Chondrocyte (in vitro differentiated cells): ENCODE results near the gene NDUFV3. TPM values are rescaled to one million over a fixed set of nuclear protein-coding genes. Genes with fewer than 3 reads are reported as not detected.

ENCODE experiments used
- DNase-seq: peaks from one replicate; pipeline ENCODE4 v3.0.0; 2021; ENCODE audit warnings: mixed read lengths, low spot score
- H3K27ac Mint-ChIP-seq: one replicate; pipeline ENCODE4 v1.8.0; 2021; ENCODE audit warnings: mild to moderate bottlenecking, moderate library complexity, mixed read lengths; ENCODE audit not compliant: unreplicated experiment
- H3K27me3 Mint-ChIP-seq: 2 replicates; pipeline ENCODE4 v1.8.0; 2021; ENCODE audit warnings: low read depth, mixed read lengths
- H3K36me3 Mint-ChIP-seq: 2 replicates; pipeline ENCODE4 v1.8.0; 2021; ENCODE audit warnings: low read depth, mixed read lengths
- H3K4me1 Mint-ChIP-seq: 2 replicates; pipeline ENCODE4 v1.8.0; 2021; ENCODE audit warnings: low read depth, mild to moderate bottlenecking, mixed read lengths
- H3K4me3 Mint-ChIP-seq: one replicate; pipeline ENCODE4 v1.8.0; 2021; ENCODE audit warnings: mild to moderate bottlenecking, moderate library complexity, mixed read lengths; ENCODE audit not compliant: unreplicated experiment
- H3K9me3 Mint-ChIP-seq: 2 replicates; pipeline ENCODE4 v1.8.0; 2021; ENCODE audit warnings: low read depth, mixed read lengths
- total RNA-seq: library from RNA; stranded (reverse); gene quantifications from 3 replicates; pipeline ENCODE4 v1.2.1, GENCODE V29; 2021
- TF ChIP-seq, protein P1 (sequence below): fragments of 200-600 bp; sonication (generic); IDR thresholded peaks from 2 replicates; pipeline ENCODE4 v1.5.0; 2021; ENCODE audit warnings: antibody characterized with exemption, mild to moderate bottlenecking, moderate library complexity

The NDUFV3 gene
- total RNA-seq, 1 donor from 2014 or later = 41.7 TPM

DNA sequence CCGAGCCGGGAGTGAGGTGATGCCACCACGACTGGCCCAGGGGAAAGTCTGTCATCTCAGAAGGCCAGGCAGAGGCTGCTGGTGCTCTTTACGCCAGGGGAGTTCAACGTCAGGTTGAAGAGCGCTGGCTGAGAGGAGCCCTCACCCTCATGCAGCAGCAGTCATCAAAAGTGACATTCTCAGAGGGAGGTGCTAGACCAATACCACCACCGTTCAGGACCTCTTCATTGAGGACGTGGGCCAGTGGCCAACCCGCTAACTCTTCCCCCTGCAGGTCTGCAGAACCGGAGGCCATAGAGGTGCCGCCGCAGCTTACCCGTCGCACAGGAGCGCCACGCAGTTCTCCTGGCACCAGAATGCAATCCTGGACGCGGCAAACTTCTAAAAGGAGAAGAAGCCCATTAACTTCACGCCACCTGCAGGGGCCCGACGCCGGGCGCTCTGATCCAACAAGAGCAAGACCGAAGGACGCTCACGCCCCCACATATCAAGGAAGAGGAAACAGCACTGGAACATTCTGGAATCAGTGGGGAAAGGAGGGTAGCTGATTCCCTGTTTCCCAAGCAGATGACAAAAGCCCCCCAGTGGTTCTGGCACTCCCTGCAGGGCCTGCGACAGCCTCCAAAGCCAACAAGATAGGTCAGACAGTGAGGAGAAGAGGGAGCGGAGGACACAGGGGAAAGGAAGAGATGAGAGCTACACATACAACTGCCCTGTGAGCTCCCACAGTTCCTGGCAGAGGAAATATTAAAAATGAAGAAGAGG lies 38.7 kb upstream of the NDUFV3 start:
- H3K27ac Mint-ChIP-seq = no peak overlapping the region
- peaks cover 38% of the 10 kb centered on the region for H3K36me3 Mint-ChIP-seq
- H3K4me1 Mint-ChIP-seq = no peaks in the 10 kb centered on the region
- H3K27me3 Mint-ChIP-seq = no peaks in the 10 kb centered on the region
- no peaks in the 10 kb centered on the region for H3K9me3 Mint-ChIP-seq
- no peak for DNase-seq
- TF ChIP-seq, protein P1, sequence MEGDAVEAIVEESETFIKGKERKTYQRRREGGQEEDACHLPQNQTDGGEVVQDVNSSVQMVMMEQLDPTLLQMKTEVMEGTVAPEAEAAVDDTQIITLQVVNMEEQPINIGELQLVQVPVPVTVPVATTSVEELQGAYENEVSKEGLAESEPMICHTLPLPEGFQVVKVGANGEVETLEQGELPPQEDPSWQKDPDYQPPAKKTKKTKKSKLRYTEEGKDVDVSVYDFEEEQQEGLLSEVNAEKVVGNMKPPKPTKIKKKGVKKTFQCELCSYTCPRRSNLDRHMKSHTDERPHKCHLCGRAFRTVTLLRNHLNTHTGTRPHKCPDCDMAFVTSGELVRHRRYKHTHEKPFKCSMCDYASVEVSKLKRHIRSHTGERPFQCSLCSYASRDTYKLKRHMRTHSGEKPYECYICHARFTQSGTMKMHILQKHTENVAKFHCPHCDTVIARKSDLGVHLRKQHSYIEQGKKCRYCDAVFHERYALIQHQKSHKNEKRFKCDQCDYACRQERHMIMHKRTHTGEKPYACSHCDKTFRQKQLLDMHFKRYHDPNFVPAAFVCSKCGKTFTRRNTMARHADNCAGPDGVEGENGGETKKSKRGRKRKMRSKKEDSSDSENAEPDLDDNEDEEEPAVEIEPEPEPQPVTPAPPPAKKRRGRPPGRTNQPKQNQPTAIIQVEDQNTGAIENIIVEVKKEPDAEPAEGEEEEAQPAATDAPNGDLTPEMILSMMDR = no peak
- H3K4me3 Mint-ChIP-seq = no peak overlapping the region

DNA sequence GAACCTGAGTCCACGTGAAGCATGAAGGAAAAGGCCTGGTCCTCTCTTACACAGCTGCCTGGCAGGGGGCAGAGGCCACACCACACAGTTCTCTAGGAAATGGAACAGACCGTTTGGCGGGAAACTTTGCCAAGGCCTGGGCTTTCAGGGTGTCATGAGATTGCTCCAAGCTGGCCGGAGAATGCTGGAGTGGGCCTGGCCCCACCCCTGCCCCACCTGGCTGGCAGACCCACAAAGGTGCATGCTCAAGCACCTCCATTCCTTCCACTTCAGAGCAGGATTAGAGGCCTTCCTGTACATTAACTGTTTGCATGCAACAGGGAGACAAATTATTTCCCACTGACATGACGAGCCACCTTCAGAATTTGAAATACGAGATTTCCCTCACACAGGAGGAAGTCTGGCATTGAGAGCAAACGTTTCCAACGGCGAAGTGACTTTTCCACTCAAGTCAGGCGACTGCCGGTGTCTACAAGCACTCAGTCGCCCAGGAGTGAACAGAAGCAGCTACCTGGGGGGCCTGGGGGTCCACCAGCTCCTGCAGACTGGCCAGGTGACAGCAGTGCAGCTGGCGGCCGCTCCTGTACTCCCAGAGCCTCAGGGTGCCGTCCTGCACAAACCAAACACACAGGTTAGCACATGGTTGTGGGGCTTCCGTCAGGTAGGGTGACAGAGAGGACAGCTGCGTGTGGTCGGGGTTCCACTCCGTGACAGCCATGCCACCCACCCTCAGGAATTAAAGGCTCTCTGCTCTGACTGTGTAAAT lies 37.8 kb upstream of the NDUFV3 start:
- Mint-ChIP-seq H3K27ac (no peak overlapping the region), H3K9me3 (no peaks in the 10 kb centered on the region), H3K36me3 (peaks cover 33% of the 10 kb centered on the region), H3K27me3 (no peaks in the 10 kb centered on the region), H3K4me3 (no peak overlapping the region), H3K4me1 (no peaks in the 10 kb centered on the region)
- DNase-seq = peak; percentile 72
- TF ChIP-seq, protein P1 = no peak

DNA sequence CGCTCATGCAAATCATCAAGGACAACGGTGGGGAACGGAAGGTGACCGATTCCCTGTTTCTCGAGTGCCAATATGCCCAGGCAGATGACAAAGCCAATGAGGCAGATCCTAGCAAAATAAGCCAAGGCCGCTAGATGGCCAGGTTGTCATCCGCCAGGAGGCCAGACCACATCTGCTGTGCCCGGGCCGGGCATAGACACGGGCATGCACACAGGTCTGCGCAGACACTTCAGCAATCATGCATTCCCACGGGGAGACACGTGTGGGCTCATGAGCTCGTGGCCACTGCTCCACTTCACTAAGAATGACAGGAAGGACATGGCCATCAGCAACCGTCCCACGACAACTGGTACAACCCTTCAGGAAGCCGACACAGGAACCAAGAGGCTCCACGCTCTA lies 37.2 kb upstream of the NDUFV3 start:
- Mint-ChIP-seq H3K9me3 (no peaks in the 10 kb centered on the region), H3K4me1 (no peaks in the 10 kb centered on the region), H3K27me3 (no peaks in the 10 kb centered on the region), H3K36me3 (peaks cover 33% of the 10 kb centered on the region), H3K4me3 (no peak overlapping the region), H3K27ac (no peak overlapping the region)
- no peak for DNase-seq
- TF ChIP-seq, protein P1 = no peak

DNA sequence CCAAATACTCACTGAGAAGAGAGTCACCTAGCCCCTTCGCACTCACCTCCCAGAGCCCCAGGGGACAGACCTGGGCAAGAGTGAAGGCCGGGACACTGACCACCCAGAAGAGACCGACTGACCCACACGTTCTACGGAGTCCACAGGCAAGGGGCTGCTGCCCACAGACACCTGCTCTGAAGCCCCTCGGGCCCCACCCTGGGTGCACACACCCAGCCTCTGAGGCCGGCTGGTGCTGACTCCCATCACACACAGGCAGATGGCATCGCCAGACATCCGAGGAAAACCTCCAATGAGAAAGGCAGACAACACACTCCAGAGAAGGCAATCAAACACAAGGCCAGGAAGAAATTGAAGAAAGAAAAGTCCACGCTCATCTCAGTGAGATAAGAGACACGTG lies 35.9 kb upstream of the NDUFV3 start:
- H3K27ac Mint-ChIP-seq = no peak overlapping the region
- no peaks in the 10 kb centered on the region for H3K9me3 Mint-ChIP-seq
- TF ChIP-seq, protein P1 = no peak
- peaks cover 31% of the 10 kb centered on the region for H3K36me3 Mint-ChIP-seq
- no peaks in the 10 kb centered on the region for H3K27me3 Mint-ChIP-seq
- no peaks in the 10 kb centered on the region for H3K4me1 Mint-ChIP-seq
- no peak overlapping the region for H3K4me3 Mint-ChIP-seq
- no peak for DNase-seq

DNA sequence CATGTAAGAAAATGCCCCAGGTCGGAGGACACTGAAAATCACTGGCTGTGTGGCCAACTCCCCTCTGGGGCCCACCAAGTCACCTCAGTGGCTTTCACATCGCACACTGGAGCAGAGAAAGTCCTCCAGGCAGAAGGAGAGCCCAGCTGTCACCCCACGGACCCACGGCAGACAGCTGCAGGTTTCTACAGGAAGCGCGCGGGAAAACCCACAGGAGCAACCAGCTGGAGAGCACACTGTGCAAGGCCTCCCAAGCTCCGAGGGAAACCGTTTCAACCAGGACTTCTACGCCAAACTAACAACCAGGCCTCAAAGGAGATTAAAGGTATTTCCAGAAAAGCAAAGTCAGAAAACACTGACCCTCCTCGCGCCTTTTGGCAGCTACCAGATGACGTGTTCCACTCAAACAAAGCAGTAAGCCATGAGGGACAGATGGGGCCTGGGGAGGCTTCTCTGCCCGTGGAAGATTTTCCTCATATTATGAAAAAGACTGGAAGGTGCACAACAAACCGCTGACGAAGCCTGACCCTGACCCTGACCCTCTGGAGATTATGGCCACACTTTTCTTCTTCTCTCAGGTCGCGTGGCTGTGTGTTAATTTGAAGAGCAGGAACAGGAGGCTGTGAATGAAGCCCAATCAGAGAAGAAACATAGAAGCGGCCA lies 34.8 kb upstream of the NDUFV3 start:
- no peak overlapping the region for H3K27ac Mint-ChIP-seq
- peaks cover 31% of the 10 kb centered on the region for H3K36me3 Mint-ChIP-seq
- no peaks in the 10 kb centered on the region for H3K9me3 Mint-ChIP-seq
- H3K4me3 Mint-ChIP-seq = no peak overlapping the region
- TF ChIP-seq, protein P1 = no peak
- DNase-seq = no peak
- H3K4me1 Mint-ChIP-seq = no peaks in the 10 kb centered on the region
- H3K27me3 Mint-ChIP-seq = no peaks in the 10 kb centered on the region
